Measurements from ENCODE around the gene SLC1A1.

SLC1A1 gene

GRCh38 chr9:4618700-4619099, 128.4 kb downstream of the SLC1A1 start:
- DNase-seq (ENCODE audit: low read depth), result no peak

- DNase-seq (ENCODE audit: low read depth), result no peak
Measured at GRCh38 chr9:4620057-4620765, 129.9 kb downstream of the SLC1A1 start.

- DNase-seq (ENCODE audit: low read depth), result no peak
Measured at GRCh38 chr9:4620881-4621555, 130.8 kb downstream of the SLC1A1 start.

GRCh38 chr9:4622016-4622415, 131.7 kb downstream of the SLC1A1 start:
- no peak for DNase-seq (ENCODE audit: low read depth)

- no peak for DNase-seq (ENCODE audit: low read depth)
Measured at GRCh38 chr9:4630836-4631235, 140.6 kb downstream of the SLC1A1 start.

Data from amniotic epithelial cell (primary cell).